ENCODE results near the gene TTC16. TPM values are rescaled to one million over a fixed set of nuclear protein-coding genes. Genes with fewer than 3 reads are reported as not detected.

The TTC16 gene
- total and polyA plus RNA-seq, 8 donors, result 0.02 to 0.09 (median 0.03) TPM; not detected in 4

DNA sequence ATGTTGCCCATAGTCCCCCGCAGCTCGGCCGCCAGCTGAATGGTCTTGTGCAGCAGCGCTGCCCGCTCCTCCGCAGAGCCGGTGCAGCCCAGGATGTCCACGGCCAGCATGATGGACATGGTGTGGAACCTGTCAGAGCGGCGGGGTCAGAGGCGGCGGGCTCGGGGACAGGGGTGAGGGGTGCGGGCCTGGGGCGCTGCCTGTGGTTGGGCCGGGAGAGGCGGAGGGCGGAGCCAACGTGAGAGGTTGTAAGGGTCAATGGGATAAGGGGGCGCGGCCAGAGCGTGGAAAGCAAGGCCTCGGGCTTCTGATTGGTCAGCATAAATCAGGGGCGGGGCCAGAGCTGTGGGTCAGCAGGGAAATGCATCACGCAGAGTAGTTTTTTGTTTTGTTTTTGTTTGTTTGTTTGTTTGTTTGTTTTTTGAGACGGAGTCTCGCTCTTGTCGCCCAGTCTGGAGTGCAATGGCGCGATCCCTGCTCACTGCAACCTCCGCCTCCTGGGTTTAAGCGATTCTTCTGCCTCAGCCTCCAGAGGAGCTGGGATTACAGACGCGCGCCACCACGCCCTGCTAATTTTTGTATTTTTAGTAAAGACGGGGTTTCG, 26.1 kb downstream of the TTC16 start:
- Histone ChIP-seq H3K27ac (peak overlapping the region in 1 of 4 donors; percentile 37), H3K4me1 (no peaks in the 10 kb centered on the region), H3K36me3 (no peaks in the 10 kb centered on the region), H3K9me3 (no peaks in the 10 kb centered on the region), H3K4me3 (peak overlapping the region in 2 of 4 donors; percentile 21 to 33), H3K27me3 (no peaks in the 10 kb centered on the region)
- FAIRE-seq (no peak), ATAC-seq (peak; percentile 71 to 90 (median 84)), DNase-seq (peak; percentile 70 to 88 (median 80))
- 19 to 23% methylated on average over 38 of the region's 38 CpGs for WGBS, 2 donors
- intact Hi-C loops (cut with DNase I), result no loop called here
- TF ChIP-seq CTCF (IDR thresholded peaks at IDR 0.05), result no peak

GRCh38 chr9:127742435-127743088, 26.7 kb downstream of the TTC16 start:
- ATAC-seq, result peak; percentile 26 to 79 (median 72)
- H3K36me3 ChIP-seq, result no peaks in the 10 kb centered on the region

GRCh38 chr9:127744398-127745110, 28.7 kb downstream of the TTC16 start:
- peak in 1 of 6 donors; percentile 57 for DNase-seq
- no peak for ATAC-seq
- no peaks in the 10 kb centered on the region for H3K36me3 ChIP-seq

More at GRCh38 chr9:127742435-127743088, 26.7 kb downstream of the TTC16 start:
- Histone ChIP-seq H3K27me3 (no peaks in the 10 kb centered on the region), H3K4me1 (no peaks in the 10 kb centered on the region), H3K4me3 (peak overlapping the region in 2 of 4 donors; percentile 21 to 33), H3K27ac (peak overlapping the region in 1 of 4 donors; percentile 37), H3K9me3 (no peaks in the 10 kb centered on the region)
- no peak for TF ChIP-seq CTCF (IDR thresholded peaks at IDR 0.05)
- WGBS, 2 donors, result 17 to 21% methylated on average over 33 of the region's 33 CpGs
- DNase-seq, result peak in 4 of 6 donors; percentile 36 to 59 (median 46)
- no peak for FAIRE-seq
- intact Hi-C loops (cut with DNase I), result no loop called here

DNA sequence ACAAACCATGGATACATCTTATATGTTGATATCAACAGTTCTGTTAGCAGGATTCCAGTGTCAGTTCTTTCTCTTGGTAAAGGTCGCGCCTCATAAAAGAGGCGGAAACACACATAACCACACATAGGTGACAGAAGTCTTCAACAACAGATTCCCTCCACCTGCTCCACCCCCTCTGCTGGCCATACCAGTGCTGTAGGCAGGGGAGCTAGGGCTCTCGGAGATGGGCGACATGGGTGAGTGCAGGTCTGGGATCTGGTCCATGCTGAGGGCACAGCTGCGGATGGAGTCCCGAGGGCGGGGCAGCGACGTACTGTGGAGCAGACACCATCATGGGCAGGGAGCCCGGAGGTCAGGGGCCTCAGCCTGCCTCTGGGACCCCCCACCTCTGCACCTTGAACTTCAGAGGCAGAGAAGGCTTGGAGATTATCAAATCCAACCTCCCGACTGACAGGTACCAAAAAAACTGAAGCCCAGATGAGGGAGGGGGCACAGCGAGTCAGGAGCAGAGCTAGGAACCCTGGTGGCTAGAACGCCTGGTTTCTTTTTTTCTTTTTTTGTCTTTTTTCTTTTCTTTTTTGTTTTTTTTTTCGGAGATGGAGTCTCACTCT, 31.2 kb downstream of the TTC16 start:
- Histone ChIP-seq H3K27me3 (no peaks in the 10 kb centered on the region), H3K36me3 (no peaks in the 10 kb centered on the region), H3K27ac (no peak overlapping the region), H3K9me3 (no peaks in the 10 kb centered on the region), H3K4me3 (no peak overlapping the region), H3K4me1 (no peaks in the 10 kb centered on the region)
- WGBS, 2 donors, result 57 to 63% methylated on average over 15 of the region's 15 CpGs
- no peak for DNase-seq
- FAIRE-seq, result no peak
- no peak for ATAC-seq
- intact Hi-C loops (cut with DNase I), result no loop called here
- no peak for TF ChIP-seq CTCF (IDR thresholded peaks at IDR 0.05)

More at GRCh38 chr9:127744398-127745110, 28.7 kb downstream of the TTC16 start:
- Histone ChIP-seq H3K4me1 (no peaks in the 10 kb centered on the region), H3K4me3 (no peak overlapping the region), H3K27me3 (no peaks in the 10 kb centered on the region), H3K9me3 (no peaks in the 10 kb centered on the region), H3K27ac (no peak overlapping the region)
- WGBS, 2 donors, result 81 to 90% methylated on average over 19 of the region's 19 CpGs
- no peak for TF ChIP-seq CTCF (IDR thresholded peaks at IDR 0.05)
- intact Hi-C loops (cut with DNase I), result no loop called here
- FAIRE-seq, result no peak
